Measurements from ENCODE around the gene BTBD1.

DNA sequence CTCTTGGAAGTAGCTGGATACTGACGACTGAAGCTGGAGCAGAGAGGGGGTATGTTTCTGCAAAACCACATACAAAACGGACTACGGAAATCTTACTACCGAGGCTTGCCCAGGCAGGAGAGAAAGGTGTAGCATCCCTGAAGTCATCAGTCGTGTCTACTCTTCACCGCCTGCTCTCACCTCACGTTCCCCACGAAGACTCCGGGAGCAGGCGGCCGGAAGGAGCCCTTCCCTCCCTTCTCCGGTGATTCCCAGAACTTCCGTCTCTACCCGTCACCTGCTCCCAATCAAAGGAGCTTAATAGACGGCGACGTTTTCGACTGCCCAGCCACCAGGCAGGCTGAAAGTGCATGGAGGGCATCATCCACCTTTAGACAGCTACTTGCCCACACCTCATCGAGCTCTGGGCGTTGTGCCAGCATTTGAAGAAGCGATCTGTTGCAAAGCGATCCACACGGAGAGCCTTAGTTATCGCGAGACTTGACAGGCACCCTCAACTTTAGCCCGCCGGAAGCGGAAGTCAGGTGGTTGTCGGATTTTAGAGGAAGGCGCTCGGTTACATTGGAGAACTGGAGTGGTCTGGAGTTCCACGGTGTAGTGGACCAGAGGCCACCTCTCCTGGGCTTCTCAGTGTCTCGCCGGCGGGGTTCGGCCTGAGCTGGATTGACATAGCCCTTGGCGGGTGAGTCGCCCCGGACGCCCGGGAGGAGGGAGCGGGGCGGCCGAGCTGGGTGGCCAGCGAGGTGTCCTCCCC, 81.2 kb downstream of the BTBD1 start, which contains the start of gene RAMAC:
- peak; percentile 87 for TF ChIP-seq POLR2A (IDR thresholded peaks at IDR 0.05; ENCODE audit: low read depth, low read length)
- peak; percentile 81 for TF ChIP-seq POLR2AphosphoS5 (IDR thresholded peaks at IDR 0.05; ENCODE audit: low read depth, low read length)

All from GM12892 (cell line).